Measurements from ENCODE around the gene KIAA1755.

The KIAA1755 gene

GRCh38 chr20:38238829-38239228 lies 21.7 kb downstream of the KIAA1755 start:
- no peak for DNase-seq (ENCODE audit: low read depth, low spot score)

GRCh38 chr20:38237381-38237780 lies 23.2 kb downstream of the KIAA1755 start:
- no peak for DNase-seq (ENCODE audit: low read depth, low spot score)

GRCh38 chr20:38231531-38232121 lies 28.9 kb downstream of the KIAA1755 start:
- DNase-seq (ENCODE audit: low read depth, low spot score), result no peak

GRCh38 chr20:38230957-38231526 lies 29.5 kb downstream of the KIAA1755 start:
- DNase-seq (ENCODE audit: low read depth, low spot score), result no peak

- DNase-seq (ENCODE audit: low read depth, low spot score), result no peak
Measured at GRCh38 chr20:38230253-38230551, 30.3 kb downstream of the KIAA1755 start.

GRCh38 chr20:38229376-38230252 lies 30.9 kb downstream of the KIAA1755 start:
- no peak for DNase-seq (ENCODE audit: low read depth, low spot score)

- no peak for DNase-seq (ENCODE audit: low read depth, low spot score)
Measured at GRCh38 chr20:38228436-38228835, 32.1 kb downstream of the KIAA1755 start.

- DNase-seq (ENCODE audit: low read depth, low spot score), result no peak
Measured at GRCh38 chr20:38227420-38228360, 32.8 kb downstream of the KIAA1755 start.

GRCh38 chr20:38226553-38226952 lies 34.0 kb downstream of the KIAA1755 start:
- no peak for DNase-seq (ENCODE audit: low read depth, low spot score)

GRCh38 chr20:38225900-38226263 lies 34.7 kb downstream of the KIAA1755 start:
- no peak for DNase-seq (ENCODE audit: low read depth, low spot score)

- DNase-seq (ENCODE audit: low read depth, low spot score), result no peak
Measured at GRCh38 chr20:38225240-38225899, 35.2 kb downstream of the KIAA1755 start.

GRCh38 chr20:38224531-38224930 lies 36.0 kb downstream of the KIAA1755 start:
- no peak for DNase-seq (ENCODE audit: low read depth, low spot score)

GRCh38 chr20:38223743-38224100 lies 36.8 kb downstream of the KIAA1755 start:
- no peak for DNase-seq (ENCODE audit: low read depth, low spot score)

GRCh38 chr20:38222923-38223742 lies 37.4 kb downstream of the KIAA1755 start:
- DNase-seq (ENCODE audit: low read depth, low spot score), result no peak

GRCh38 chr20:38222231-38222922 lies 38.2 kb downstream of the KIAA1755 start:
- no peak for DNase-seq (ENCODE audit: low read depth, low spot score)

- DNase-seq (ENCODE audit: low read depth, low spot score), result no peak
Measured at GRCh38 chr20:38221119-38221589, 39.4 kb downstream of the KIAA1755 start.

- no peak for DNase-seq (ENCODE audit: low read depth, low spot score)
Measured at GRCh38 chr20:38220587-38221118, 39.9 kb downstream of the KIAA1755 start.

GRCh38 chr20:38219006-38219950 lies 41.3 kb downstream of the KIAA1755 start:
- no peak for DNase-seq (ENCODE audit: low read depth, low spot score)

GRCh38 chr20:38218566-38218885 lies 42.0 kb downstream of the KIAA1755 start:
- DNase-seq (ENCODE audit: low read depth, low spot score), result no peak
